Neuronal stem cell (in vitro differentiated cells): ENCODE measurements around the gene FBXL12. TPM values are rescaled to one million over a fixed set of nuclear protein-coding genes. Genes with fewer than 3 reads are reported as not detected.

Source experiments
- DNase-seq: peaks from one replicate; pipeline ENCODE4 v3.0.0-alpha.2; 2013; ENCODE audit warnings: low spot score
- H2AFZ ChIP-seq: one replicate; pipeline ENCODE4 v1.6.1; 2013; ENCODE audit warnings: mild to moderate bottlenecking, low read length, inconsistent platforms
- H2AK5ac ChIP-seq: 2 replicates; pipeline ENCODE4 v1.6.1; 2013; ENCODE audit warnings: low read depth, mild to moderate bottlenecking, inconsistent platforms, low read length, moderate library complexity, mixed read lengths
- H2BK120ac ChIP-seq: 2 replicates; pipeline ENCODE4 v1.6.1; 2013; ENCODE audit warnings: low read depth, mild to moderate bottlenecking, inconsistent platforms, low read length, moderate library complexity, mixed read lengths
- H2BK12ac ChIP-seq: one replicate; pipeline ENCODE4 v1.6.1; 2013; ENCODE audit warnings: low read length, inconsistent platforms
- H2BK15ac ChIP-seq: 2 replicates; pipeline ENCODE4 v1.6.1; 2013; ENCODE audit warnings: mild to moderate bottlenecking, low read length, inconsistent platforms, mixed read lengths
- H2BK5ac ChIP-seq: one replicate; pipeline ENCODE4 v1.6.1; 2013; ENCODE audit warnings: inconsistent platforms, mild to moderate bottlenecking, low read length, moderate library complexity
- H3K14ac ChIP-seq: one replicate; pipeline ENCODE4 v1.6.1; 2013; ENCODE audit warnings: low read length, inconsistent platforms
- H3K18ac ChIP-seq: 2 replicates; pipeline ENCODE4 v1.6.1; 2013; ENCODE audit warnings: low read length, inconsistent platforms
- H3K23ac ChIP-seq: 2 replicates; pipeline ENCODE4 v1.6.1; 2013; ENCODE audit warnings: low read depth, mild to moderate bottlenecking, mixed read lengths, low read length, inconsistent platforms; ENCODE audit not compliant: poor library complexity
- H3K27ac ChIP-seq: replicated peaks from 3 replicates; pipeline ENCODE4 v1.5.1; 2013; ENCODE audit warnings: low read length, inconsistent platforms
- H3K27me3 ChIP-seq, 3 experiments: 2 replicates each; pipeline ENCODE4 v1.6.1; 2013; ENCODE audit warnings: low read length in 3 of 3, mild to moderate bottlenecking in 2 of 3, inconsistent platforms in 1 of 3, low read depth in 1 of 3, mixed read lengths in 1 of 3, moderate library complexity in 1 of 3; ENCODE audit not compliant: control insufficient read depth in 3 of 3, insufficient read depth in 3 of 3
- H3K36me3 ChIP-seq, 2 donors: replicated peaks in 1 of 2; 2 replicates each; pipeline ENCODE4 v1.6.1; 2013; ENCODE audit warnings: low read length in 2 of 2; ENCODE audit not compliant: control insufficient read depth in 2 of 2, insufficient read depth in 2 of 2
- H3K4ac ChIP-seq: 2 replicates; pipeline ENCODE4 v1.6.1; 2013; ENCODE audit warnings: inconsistent platforms, mild to moderate bottlenecking, low read length, moderate library complexity
- H3K4me1 ChIP-seq, 2 donors: 1 replicate in 1 of 2; 2 replicates in 1 of 2; pipeline ENCODE4 v1.6.1; 2013; ENCODE audit warnings: low read length in 2 of 2, low read depth in 1 of 2; ENCODE audit not compliant: control insufficient read depth in 2 of 2, insufficient read depth in 1 of 2
- H3K4me2 ChIP-seq: one replicate; pipeline ENCODE4 v1.6.1; 2013; ENCODE audit warnings: mild to moderate bottlenecking, low read length, inconsistent platforms; ENCODE audit not compliant: insufficient read depth, poor library complexity, severe bottlenecking
- H3K4me3 ChIP-seq, 2 donors: 2 replicates each; pipeline ENCODE4 v1.5.1; 2013; ENCODE audit warnings: low read length in 2 of 2, mild to moderate bottlenecking in 2 of 2, inconsistent platforms in 1 of 2, moderate library complexity in 1 of 2
- H3K79me1 ChIP-seq: one replicate; pipeline ENCODE4 v1.6.1; 2013; ENCODE audit warnings: low read depth, mild to moderate bottlenecking, inconsistent platforms, low read length, moderate library complexity
- H3K9ac ChIP-seq: one replicate; pipeline ENCODE4 v1.6.1; 2013; ENCODE audit warnings: mild to moderate bottlenecking, low read depth, low read length, inconsistent platforms; ENCODE audit not compliant: poor library complexity
- H3K9me3 ChIP-seq, 2 donors: replicated peaks in 1 of 2; 2 replicates each; pipeline versions ENCODE3 to v1.6.1; 2013; ENCODE audit warnings: low read length in 2 of 2, mild to moderate bottlenecking in 2 of 2, inconsistent platforms in 1 of 2, low read depth in 1 of 2, mixed read lengths in 1 of 2, moderate library complexity in 1 of 2; ENCODE audit not compliant: control insufficient read depth in 2 of 2, insufficient read depth in 1 of 2
- H4K8ac ChIP-seq: one replicate; pipeline ENCODE4 v1.6.1; 2013; ENCODE audit warnings: low read depth, mild to moderate bottlenecking, inconsistent platforms, low read length, moderate library complexity
- H4K91ac ChIP-seq: one replicate; pipeline ENCODE4 v1.6.1; 2013; ENCODE audit warnings: low read length, low read depth, mild to moderate bottlenecking, inconsistent platforms; ENCODE audit not compliant: poor library complexity
- WGBS, 2 donors: extraction: QIAGEN DNeasy Blood & Tissue Kit; methylation state at CpG; one replicate each; pipeline ENCODE4 v1.1.7; 2013; ENCODE audit warnings: missing lambda C conversion rate in 2 of 2, mixed read lengths in 1 of 2; ENCODE audit not compliant: insufficient read length in 2 of 2, insufficient replicate concordance in 1 of 2; ENCODE audit errors: extremely low coverage in 2 of 2; 5-methylcytosine and 5-hydroxymethylcytosine counted together
- polyA plus RNA-seq, 2 experiments: library from polyadenylated mRNA; stranded (reverse); fragments of 200-250 nt; gene quantifications; one replicate each; pipeline ENCODE4 v1.2.3, GENCODE V29; 2013

FBXL12 gene
- 24.5 TPM for polyA plus RNA-seq (2013, experiment 1 of 2)
- polyA plus RNA-seq (2013, experiment 2 of 2): 22.9 TPM

DNA sequence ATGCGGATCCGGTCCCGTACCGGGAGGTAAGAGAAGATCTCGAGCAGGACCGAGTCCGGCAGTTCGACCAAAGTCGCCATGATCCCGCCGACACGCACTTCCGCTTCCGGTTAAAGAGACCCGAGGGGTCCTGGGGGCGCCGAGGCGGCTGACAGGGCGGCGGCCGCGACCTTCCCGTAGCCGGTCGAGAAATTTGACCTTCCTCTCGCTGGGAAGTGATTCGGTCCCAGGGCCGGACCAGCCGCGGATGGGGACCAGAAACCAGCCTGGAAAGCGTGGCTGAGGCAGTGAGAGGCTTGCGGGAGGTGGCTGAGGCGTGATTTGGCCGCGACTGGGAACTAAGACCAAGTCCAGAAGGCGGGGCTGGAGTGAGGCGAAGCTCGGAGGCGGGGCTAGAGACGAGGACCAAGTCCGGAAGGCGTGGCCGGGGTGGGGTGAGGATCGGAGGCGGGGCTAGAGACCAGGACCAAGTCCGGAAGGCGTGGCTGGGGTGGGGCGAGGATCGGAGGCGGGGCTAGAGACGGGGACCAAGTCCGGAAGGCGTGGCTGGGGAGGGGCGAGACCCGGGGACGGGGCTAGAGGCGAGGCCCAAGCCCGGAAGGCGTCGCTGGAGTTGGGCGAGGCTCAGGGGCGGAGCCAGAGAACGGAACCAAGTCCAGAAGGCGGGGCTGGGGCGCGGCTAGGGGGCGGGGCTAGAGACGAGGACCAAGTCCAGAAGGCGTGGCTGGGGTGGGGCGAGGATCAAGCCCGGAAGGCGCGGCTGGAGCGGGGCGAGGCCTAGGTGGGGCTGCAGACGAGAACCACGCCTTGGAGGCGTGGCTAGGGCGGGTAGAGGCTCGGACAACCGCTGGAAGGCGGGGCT is at the start of gene FBXL12:
TSS of gene FBXL12 (minus strand) at position 346 of the 862 bp plus-strand sequence. CDS start at position 80, 266 bp downstream.
- H3K9me3 ChIP-seq: peaks cover 0 to 5% of the 10 kb centered on the region in 2 donors
- no peak within 1 kb of the TSS for H2BK12ac ChIP-seq
- peak; percentile 100 for DNase-seq
- H3K79me1 ChIP-seq: peaks cover 11% of the 10 kb centered on the region
- H2AFZ ChIP-seq: peak within 1 kb of the TSS; percentile 100
- no peaks in the 10 kb centered on the region for H3K27me3 ChIP-seq
- H3K14ac ChIP-seq: peak within 1 kb of the TSS; percentile 90
- peak within 1 kb of the TSS; percentile 91 for H2AK5ac ChIP-seq
- H4K91ac ChIP-seq: no peak within 1 kb of the TSS
- H3K4ac ChIP-seq: peak within 1 kb of the TSS; percentile 67
- H2BK5ac ChIP-seq: peak within 1 kb of the TSS; percentile 94
- peak within 1 kb of the TSS; percentile 96 to 99 for H3K4me3 ChIP-seq
- peaks cover 0 to 26% of the 10 kb centered on the region in 2 donors for H3K36me3 ChIP-seq
- WGBS, 2 donors: no CpG with 5 or more reads among the region's 82 CpGs
- peak within 1 kb of the TSS; percentile 98 for H3K23ac ChIP-seq
- H4K8ac ChIP-seq: peak within 1 kb of the TSS; percentile 92
- H3K4me1 ChIP-seq: peaks cover 6 to 7% of the 10 kb centered on the region in 2 donors
- peak within 1 kb of the TSS; percentile 94 for H3K27ac ChIP-seq
- peak within 1 kb of the TSS; percentile 89 for H2BK15ac ChIP-seq
- no peak within 1 kb of the TSS for H2BK120ac ChIP-seq
- peak within 1 kb of the TSS; percentile 96 for H3K9ac ChIP-seq
- H3K4me2 ChIP-seq: peak within 1 kb of the TSS; percentile 95
- peak within 1 kb of the TSS; percentile 99 for H3K18ac ChIP-seq

DNA sequence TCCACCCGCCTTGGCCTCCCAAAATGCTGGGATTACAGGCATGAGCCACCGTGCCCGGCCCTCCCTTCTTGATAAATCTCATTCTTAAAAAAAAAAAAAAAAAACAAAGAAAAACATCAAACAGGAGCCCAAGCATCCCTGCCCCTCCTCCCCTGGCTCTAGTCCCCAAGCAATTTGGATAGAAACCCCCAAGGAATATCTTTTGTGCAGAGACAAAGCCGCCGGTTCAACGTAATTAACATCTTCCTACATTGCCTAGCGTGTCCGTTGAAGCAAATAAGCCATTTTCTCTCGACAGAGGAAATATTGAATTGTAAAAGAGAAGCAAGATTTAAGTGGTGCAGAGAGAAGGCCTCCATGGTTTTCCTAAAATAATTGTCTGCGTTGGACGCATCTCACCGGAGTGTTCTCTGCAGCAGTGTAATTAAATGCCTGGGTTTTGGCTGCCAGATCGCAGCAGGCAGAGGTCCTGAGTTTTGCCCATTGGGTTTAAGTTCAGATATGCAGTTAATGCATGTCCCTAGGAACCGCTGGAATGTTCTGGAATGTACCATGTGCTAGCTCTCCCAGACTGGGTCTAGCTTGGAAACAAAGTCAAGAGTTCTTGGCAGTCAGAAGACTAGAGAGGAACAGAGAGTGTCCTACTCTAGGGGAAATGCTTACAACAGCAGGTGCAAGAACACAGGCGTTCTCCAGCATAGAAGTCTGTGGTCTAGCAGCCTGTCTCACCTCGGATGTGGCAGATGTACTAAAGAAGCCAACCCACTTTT is 47.0 kb upstream of the FBXL12 start:
- Histone ChIP-seq H3K4me3 (no peak overlapping the region), H4K91ac (no peak overlapping the region), H3K18ac (no peak overlapping the region), H2BK5ac (no peak overlapping the region), H3K4ac (no peak overlapping the region), H2AFZ (peak overlapping the region; percentile 45), H3K4me2 (no peak overlapping the region), H3K27me3 (no peaks in the 10 kb centered on the region), H3K9me3 (no peaks in the 10 kb centered on the region), H2AK5ac (no peak overlapping the region), H4K8ac (no peak overlapping the region), H3K36me3 (no peaks in the 10 kb centered on the region), H2BK12ac (no peak overlapping the region), H2BK120ac (no peak overlapping the region), H3K14ac (no peak overlapping the region), H3K79me1 (no peaks in the 10 kb centered on the region), H3K4me1 (no peaks in the 10 kb centered on the region), H2BK15ac (no peak overlapping the region), H3K27ac (no peak overlapping the region), H3K9ac (no peak overlapping the region), H3K23ac (no peak overlapping the region)
- no peak for DNase-seq
- WGBS, 2 donors: no CpG with 5 or more reads among the region's 16 CpGs

- WGBS, 2 donors: no CpG with 5 or more reads among the region's 5 CpGs
- Histone ChIP-seq H3K14ac (peak overlapping the region; percentile 56), H2AFZ (no peak overlapping the region), H4K8ac (no peak overlapping the region), H2BK120ac (no peak overlapping the region), H2BK5ac (no peak overlapping the region), H3K27ac (no peak overlapping the region), H4K91ac (no peak overlapping the region), H2BK15ac (no peak overlapping the region), H3K9me3 (no peaks in the 10 kb centered on the region), H3K4me1 (no peaks in the 10 kb centered on the region), H2AK5ac (no peak overlapping the region), H2BK12ac (no peak overlapping the region), H3K79me1 (no peaks in the 10 kb centered on the region), H3K4me2 (no peak overlapping the region), H3K36me3 (no peaks in the 10 kb centered on the region), H3K23ac (no peak overlapping the region), H3K18ac (no peak overlapping the region), H3K9ac (no peak overlapping the region), H3K27me3 (no peaks in the 10 kb centered on the region), H3K4me3 (no peak overlapping the region), H3K4ac (no peak overlapping the region)
- DNase-seq: no peak
These were observed 44.9 kb upstream of the FBXL12 start for GRCh38 chr19:9863759-9864158.

DNA sequence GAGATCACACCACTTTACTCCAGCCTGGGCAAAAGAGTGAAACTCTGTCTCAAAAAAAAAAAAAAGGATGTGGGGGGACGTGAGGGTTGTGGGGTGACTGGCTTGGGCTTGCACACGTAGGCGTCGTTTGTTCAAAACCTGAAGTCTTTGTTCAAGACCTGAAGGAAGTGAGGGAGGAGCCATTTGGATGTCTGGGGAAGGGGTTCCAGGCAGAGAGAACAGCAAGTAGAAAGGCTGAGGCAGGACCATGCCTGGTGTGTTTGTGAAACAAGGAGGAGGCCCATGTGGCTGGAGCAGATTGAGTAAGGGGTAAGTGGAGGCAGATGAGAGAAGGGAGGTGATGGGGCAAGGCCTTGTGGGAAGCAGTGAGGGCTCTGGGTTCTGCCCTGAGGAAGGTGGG is 44.1 kb upstream of the FBXL12 start:
- H3K4ac ChIP-seq: no peak overlapping the region
- H2BK12ac ChIP-seq: no peak overlapping the region
- H4K8ac ChIP-seq: no peak overlapping the region
- H3K27me3 ChIP-seq: no peaks in the 10 kb centered on the region
- WGBS, 2 donors: no CpG with 5 or more reads among the region's 4 CpGs
- no peaks in the 10 kb centered on the region for H3K79me1 ChIP-seq
- H3K36me3 ChIP-seq: no peaks in the 10 kb centered on the region
- no peak overlapping the region for H3K9ac ChIP-seq
- no peak overlapping the region for H3K4me3 ChIP-seq
- no peak for DNase-seq
- no peak overlapping the region for H2BK5ac ChIP-seq
- H3K14ac ChIP-seq: no peak overlapping the region
- no peak overlapping the region for H3K23ac ChIP-seq
- H3K18ac ChIP-seq: no peak overlapping the region
- H4K91ac ChIP-seq: no peak overlapping the region
- H2BK15ac ChIP-seq: no peak overlapping the region
- H3K27ac ChIP-seq: no peak overlapping the region
- H2AFZ ChIP-seq: no peak overlapping the region
- no peak overlapping the region for H2BK120ac ChIP-seq
- H3K9me3 ChIP-seq: no peaks in the 10 kb centered on the region
- H2AK5ac ChIP-seq: no peak overlapping the region
- no peak overlapping the region for H3K4me2 ChIP-seq
- no peaks in the 10 kb centered on the region for H3K4me1 ChIP-seq
